NCI-H2029 (cell line): ENCODE results near the gene KATNBL1.
A peak's percentile ranks its signal among the peaks of the same experiment; 100 is the strongest.

Experiments
- DNase-seq: peaks from one replicate; lab custom pipeline; 2025; lab: John Stamatoyannopoulos, UW

Gene KATNBL1, protein sequence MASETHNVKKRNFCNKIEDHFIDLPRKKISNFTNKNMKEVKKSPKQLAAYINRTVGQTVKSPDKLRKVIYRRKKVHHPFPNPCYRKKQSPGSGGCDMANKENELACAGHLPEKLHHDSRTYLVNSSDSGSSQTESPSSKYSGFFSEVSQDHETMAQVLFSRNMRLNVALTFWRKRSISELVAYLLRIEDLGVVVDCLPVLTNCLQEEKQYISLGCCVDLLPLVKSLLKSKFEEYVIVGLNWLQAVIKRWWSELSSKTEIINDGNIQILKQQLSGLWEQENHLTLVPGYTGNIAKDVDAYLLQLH

DNA sequence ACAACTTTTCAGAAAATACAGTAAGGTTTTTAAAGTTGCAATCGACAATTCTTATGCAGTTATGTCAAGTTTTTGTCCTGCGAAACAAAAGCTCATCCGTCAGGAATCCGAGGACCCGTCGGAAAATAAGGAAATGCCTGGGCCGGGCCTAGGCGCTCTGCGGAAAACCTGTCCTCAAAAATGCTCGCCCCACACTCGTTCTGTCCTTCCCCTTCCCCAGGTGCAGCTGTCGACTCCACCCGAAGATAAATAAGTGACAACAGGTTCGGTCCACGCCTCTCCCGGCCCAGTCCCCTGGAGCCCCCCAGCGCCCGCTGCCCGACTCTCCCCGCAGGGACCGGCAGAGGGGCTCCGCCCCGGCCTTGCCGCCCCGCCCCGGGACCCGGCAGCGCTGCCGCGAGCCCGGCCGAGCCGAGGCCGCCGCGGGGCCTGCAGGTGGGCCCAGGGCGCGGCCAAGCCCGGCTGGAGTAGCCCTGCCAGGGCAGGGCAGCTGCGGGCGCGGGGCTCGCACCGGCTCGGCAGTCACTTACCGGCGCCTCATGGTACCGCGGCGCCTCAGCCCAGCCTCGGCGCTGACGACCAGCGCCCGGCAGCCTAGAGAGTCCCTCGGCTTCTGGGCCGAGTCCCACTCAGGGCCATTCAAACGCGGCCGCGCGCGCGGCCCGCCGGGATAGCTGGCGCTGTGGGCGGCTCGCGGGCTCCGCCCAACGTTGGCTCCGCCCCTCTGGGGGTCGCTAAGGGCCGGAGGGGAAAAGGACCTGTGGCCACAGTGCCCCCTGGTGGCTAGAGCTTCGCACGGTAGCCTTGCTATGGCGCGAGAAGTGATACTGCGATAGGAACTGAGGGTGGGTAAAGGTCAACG, at the start of gene KATNBL1:
Gene KATNBL1, minus strand, starts transcription at position 676 of the 862 bp plus-strand sequence. CDS start 46,420 bp downstream, outside the sequence.
- peak; percentile 86 for DNase-seq

DNA sequence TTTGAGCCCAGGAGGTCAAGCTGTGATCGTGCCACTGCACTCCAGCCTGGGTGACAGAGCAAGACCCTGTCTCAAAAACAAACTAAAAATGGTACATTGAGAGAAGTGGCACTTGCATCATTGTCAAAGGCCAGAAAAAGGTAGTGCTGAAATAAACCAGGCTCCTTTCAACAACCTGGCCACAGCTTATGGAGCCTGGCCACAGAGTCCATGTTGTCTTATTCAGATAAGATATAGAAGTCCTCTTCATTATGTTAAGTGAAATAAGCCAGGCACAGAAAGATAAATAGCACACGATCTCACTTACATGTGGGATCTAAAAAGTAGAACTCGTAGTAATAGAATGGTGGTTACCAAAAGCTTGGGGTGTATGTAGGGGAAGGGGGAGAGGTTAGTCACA, 49.7 kb upstream of the KATNBL1 start:
- DNase-seq: no peak

DNA sequence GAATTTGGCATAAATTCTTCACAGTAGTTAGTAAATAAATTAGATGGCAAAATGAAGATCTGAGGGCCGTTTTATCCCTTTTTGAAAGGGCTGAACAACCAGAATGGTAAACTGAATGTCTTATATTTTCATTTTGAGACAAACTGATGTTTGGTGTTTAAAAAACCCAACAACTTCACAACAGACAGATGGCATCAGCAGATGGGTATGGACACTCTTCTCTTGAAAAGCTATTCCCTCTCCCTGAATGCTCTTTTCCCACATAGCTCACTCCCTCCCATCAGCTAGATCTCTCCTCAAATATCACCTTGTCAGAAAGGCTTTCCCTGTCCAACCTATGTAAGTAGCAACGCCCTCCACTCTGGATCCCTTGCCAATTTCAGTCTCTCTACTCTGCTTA, 48.3 kb upstream of the KATNBL1 start:
- DNase-seq: no peak

DNA sequence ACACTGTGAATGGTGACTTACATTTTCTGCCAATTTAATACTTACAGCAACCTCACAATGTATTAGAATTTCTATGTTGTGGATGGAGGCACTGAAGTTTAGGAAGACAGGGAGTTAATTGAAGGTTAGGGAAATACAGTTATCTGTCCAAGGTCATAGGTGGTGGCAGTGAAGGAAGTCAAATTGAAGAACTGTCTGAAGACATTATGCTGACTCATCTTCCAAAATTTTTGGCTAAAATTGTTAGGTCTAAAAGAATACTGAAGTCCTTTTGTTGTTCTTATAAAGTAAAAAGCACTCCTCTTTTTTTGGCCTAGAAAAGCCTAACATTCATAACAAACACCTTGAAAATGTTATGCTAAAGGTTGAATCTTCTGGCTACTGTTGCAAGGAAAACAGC, 42.6 kb upstream of the KATNBL1 start:
- DNase-seq: no peak

DNA sequence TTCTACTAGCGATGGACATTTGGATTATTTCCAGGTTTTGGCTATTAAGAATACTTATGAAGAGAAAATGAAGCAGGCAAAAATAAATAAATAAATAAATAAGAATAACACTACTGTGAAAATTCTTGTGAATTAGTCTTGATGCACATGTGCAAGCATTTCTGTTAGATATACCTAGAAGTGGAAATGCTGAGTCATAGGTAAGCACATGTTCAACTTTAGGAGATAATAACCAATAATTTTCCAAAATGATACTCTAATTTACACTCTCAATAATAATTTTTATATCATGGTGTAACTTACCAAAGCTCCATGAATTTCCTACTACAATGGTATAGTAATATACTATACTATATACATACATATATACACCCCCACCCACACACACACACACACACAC, 38.3 kb upstream of the KATNBL1 start:
- DNase-seq: no peak

DNA sequence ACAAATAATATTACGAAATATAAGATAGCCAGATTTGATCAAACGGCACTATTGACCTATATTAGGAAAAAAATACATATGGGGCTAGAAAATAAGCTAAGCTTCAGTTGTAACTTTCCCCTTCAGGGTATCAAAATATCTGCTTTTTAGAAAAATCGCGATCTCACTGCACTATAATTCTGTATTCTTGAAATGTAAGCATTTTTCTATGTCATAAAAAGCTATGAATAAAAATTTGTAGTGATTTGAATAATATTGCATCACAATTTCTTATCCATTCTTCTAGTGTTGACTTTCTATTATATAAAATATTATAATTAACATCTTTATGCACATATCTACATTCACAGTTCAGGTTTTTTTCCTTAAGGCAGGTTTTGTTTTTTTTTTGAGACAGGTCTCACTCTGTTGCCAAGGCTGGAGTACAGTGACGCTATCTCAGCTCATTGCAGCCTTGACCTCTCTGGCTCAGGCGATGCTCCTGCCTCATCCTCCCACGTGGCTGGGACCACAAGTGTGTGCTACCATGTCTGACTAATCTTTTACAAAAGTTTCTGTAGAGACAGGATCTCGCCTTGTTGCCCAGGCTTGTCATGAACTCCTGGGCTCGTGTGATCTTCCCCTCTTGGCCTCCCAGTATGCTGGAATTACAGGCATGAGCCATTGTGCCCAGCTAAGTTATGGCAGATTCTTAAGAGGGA, 36.5 kb upstream of the KATNBL1 start:
- DNase-seq: no peak

DNA sequence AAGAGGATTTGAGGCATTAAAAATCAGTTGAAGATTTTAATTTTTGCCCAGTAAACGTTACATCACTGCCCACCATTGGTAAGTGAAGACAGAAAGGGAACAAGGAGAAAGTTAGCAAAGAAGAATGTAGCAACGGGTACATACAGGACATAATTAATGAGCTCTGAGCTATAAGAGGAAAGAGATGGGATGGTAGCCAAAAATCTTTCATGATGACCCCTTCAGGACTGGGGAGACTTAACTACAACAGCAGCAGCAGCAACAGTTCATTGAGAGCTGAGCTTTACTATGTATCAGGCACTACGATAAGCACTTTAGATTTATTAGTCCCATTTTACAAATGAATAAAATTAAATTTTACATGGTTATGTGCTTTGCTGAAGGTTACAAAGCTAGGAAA, 33.3 kb upstream of the KATNBL1 start:
- DNase-seq: no peak

DNA sequence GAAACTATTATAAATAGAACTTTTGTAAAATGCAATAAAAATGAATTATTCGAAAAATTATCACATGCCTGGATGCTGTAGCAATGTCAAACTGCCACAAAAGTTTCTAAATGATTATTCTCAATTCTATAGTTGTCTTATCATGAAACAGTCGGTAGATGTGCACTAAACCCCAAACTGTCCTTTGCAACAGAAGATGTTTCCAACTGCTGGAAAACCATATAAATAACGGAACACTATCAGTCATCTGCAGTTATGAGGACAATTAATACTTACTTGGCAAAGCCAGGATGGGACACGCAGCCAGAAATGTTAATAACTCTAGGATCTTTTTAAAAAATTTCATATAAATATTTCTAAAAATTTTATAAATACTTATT, 32.4 kb upstream of the KATNBL1 start:
- no peak for DNase-seq

DNA sequence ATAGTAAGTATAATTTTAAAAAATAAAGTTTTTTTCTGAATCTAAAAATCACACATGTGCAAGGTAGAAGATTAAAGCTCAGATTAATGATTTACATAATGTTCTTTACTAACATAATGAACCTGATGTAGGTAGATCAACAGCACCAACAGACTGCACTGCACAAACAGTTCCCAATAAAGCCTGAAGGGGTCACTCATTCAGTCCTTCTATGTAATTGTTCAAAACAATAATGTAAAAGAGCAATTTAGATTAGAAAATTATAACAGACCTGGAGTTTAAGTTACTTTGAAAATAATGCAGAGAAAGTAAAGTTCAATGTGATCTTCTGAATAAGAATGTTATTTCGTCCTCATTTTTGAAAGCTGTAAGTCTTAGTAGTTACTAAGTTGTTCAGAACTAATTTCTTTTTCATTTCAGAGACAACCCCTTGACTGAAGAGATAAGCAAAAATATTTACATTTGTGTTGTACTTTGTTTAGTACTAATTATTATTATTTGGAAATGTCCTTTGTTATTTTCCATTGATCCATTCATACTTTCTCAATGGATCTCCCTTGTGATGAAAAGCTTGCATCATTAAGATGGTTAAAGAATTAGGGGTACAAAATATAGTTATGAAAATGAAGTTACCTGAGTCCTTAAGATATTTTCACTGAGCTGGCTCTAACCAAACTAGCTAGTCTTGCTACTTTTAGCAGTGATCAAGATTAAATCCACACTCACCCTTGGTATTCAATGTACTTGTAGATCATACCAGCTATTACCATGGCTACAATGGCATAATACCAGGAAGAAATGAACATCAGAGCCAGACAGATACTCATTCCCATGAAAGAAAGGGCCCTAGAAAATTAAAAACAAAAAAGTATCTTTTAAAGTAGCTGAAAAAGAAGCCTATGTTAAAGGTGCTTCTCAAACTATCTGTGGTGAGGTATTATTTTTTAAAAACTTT, 31.8 kb upstream of the KATNBL1 start:
- no peak for DNase-seq

DNA sequence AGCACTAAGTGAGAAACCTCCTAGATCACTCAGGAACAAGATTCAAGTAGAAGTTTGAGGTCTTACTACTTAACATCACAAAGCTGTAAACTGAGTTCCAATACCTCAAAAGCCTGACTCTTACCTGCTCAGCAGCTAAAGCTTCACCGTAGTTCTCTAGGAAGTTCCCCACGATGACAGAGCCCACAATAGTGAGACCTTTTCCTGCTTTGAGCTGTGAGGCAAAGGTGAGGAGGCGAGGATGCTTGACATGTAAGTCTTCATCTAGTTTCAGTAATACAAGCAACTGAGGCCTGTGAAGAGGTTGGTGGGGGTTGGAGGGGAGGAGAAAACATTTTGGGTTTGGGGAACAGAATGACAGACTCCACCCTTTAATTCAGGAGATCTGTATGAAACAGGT, 30.6 kb upstream of the KATNBL1 start:
- no peak for DNase-seq

DNA sequence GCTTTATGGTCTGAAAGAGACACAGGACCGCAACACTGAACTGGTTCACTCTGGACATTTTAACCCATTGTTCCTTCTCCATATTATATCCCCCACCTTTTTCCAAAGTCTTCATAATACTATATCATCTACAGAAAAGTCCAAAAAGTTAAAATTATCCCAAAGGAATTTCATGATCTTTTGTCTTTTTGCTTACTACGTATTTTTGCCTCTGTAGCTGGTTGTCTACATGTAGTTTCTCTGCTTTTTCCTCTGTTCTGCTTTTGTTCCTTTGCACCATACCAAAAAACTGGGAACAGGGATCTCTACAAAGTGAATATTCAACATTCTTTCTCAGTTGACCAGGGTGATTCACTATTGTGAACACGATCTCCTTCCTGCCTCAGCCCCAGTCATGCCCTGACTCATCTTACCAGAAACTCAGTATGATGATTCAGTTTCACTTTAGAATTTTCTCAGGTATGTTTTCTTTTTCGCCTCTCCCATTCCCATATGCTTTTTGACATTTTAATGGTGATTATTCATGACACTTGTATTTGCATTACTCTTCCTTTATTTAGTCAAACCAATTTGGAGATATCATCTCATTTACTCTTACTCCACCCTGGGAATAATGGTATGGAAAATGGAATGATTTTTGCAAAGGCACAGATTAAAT, 29.4 kb upstream of the KATNBL1 start:
- DNase-seq: no peak

DNA sequence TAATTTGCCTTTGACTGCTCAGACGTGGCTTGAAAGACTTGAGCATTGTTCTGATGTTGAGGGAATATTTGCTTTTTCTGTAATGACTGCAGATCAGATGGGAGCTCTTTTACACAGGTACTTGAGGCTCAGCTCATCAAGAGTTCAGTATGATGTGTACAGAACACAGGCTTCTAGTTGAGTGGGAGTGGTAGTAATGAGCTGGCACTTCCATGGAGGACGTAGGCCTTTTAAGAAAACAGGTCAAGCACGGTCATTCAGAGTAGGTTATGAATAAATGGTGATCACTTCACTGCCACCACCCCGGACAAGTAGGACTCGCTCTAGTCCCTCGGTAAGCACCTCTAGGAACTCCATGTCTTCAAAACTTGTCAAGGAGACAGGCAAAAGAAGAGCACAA, 23.7 kb upstream of the KATNBL1 start:
- peak; percentile 27 for DNase-seq

DNA sequence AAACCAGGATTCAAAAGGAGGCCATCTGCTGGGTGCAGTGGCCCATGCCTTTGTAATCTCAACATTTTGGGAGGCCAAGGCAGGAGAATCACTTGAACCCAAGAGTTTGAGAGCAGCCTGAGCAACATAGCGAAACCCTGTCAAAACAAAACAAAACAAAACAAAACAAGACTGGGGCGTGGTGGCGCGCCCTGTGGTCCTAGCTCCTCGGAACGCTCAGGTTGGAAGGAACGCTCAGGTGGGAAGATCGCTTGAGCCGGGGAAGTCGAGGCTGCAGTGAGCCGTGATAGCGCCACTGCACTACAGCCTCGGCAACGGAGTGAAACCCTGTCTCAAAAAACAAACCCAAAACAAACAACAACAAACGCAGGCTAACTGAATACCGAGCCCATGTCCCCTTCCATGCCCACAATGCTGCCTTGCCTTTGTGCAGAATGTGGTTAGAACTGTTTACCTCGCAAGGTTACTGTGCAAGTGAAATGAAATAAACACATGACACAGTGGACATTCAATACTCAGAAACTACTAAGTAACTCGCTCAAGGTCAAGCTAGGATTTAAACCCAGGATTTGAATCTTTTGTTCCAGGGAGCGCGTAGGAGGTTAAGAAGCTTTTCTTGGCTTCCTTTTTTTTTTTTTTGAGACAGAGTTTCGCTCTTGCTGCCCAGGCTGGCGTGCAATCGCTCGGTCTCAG, 14.2 kb upstream of the KATNBL1 start:
- no peak for DNase-seq

DNA sequence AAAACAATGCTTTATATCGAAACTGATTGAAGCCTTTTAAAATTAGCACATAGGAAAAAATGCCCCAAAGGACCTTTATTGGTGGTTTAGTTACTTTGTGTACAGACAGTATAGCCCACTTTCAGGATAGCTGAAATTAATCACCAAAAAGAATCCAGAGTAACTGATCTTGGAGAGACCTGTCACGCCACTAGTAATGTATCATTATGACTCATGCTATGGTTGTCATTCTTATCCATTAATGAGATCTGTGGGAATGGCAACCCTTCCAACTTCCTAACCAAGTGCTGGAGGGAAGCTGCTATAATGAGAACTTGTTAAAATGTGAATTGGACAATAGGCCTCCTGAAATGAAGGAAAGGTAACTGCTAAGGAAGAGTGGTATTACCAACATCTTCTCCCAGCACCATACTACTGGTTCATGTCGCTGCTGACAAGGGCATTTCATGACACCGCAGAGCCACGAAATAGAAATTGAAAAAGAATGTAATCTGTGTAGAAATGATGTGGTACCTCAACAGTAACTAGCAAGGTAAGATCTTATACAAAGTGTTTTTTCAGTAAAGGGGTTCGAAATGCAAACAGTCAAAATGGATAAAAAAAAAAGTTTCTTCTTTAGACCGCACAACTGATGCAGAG, 7.8 kb upstream of the KATNBL1 start:
- DNase-seq: no peak

DNA sequence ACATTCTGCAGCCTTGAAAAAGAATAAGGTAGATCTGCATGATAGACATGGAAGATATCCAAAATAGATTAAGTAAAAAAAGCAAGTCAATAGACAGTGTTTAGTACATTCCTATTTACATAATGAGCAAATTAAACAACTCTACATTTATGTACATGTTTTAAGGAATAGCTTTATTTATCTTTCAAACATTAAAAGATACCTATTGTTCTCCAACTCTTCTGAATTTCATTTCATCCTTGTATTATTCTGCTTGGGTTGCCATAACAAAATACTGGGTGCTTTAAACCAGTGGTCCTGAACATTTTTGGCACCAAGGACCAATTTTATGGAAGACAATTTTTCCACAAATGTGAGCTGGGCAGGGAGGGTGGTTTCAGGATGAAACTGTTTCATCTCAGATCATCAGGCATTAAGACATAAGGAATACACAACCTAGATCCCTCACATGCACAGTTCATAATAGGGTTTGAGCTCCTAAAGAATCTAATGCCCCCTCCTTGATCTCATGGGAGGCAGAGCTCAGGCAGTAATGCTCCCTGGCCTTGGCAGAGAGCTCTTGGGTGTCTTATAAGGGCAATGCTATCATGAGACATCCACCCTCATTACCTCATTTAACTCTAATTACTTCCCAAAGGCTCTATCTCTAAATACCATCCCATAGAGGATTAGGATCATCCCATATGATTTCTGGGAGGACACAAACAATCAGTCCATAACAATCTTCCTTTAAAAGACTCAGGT, 6.8 kb upstream of the KATNBL1 start:
- DNase-seq: no peak

DNA sequence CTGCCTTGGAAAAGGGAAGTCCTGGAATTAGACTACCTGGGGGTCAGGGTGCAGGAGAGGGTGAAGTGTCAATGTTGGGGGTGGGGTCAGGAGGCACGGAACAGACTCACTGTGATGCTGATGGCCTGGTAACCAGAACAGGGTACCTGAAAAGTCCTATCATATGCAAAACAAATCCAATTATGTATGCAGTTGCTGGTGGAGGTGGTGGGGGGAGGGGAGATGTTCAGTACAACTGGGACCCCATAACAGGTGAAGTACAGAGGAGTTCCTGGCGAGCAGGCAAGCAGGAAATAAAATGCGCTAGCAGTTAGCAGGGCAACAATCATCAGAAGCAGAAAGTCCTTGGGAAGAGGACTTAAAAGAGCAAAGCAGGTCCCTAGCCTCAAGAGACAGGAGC, 4.2 kb upstream of the KATNBL1 start:
- DNase-seq: no peak

DNA sequence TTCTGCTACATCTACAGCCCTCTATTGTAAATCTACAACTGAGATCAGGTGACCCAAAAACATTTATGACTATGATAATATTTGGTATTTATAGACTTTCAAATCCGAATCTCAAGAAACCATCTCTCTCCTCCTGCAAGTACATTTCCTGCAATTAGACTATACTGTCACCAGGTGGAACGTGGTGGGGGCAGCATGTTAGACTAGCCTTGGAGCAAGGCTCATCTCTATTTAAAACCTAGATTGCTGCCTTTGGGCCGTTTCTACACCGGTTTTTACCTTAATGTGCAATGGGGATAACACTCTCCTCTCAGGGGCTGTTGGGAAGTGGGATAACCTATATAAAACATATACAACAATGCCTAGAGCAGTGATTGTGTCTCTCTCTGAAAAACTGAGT, 3.8 kb upstream of the KATNBL1 start:
- no peak for DNase-seq

DNA sequence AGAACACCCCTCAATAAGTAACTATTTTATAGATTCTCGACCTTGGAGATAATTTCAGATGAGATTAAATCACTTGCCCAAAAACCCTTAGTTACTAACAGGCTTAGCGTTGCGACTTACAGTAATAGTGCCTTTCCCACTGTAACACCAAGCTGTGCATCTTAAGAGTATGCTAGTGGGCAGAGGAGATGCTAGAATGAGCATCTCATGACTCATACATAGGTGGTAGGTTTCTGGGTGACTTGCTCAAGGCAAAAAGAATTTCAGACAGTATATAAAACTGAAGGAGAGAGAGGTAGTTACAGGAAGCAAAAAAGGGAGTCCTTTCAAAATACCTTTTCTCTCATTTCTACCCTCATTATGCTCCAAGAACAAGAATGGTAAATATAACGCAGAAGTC, 3.9 kb downstream of the KATNBL1 start:
- DNase-seq: no peak

DNA sequence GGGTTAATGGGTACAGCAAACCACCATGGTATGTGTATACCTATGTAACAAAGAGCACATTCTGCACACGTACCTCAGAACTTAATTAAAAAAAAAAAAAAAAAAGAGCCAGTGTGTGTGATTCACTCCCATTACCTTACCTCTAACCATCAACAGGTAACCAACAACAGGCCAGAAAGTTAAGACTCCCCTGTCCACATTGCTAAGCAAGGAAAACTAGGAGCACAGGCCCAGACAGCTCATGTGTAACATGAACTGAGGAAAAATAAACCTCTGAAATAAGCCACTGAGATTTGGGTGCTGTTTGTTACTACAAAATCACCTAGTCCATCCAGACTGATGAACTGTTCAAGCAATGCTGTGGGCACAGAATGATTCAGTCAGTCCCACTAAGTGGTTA, 6.0 kb downstream of the KATNBL1 start:
- no peak for DNase-seq
